NCI-H2107 treated with DMSO at 0.1 percent for 48 hours (cell line): Measurements from ENCODE around the gene RPS10.
"Not testable (repeated sequence)": the region's sequence is repeated elsewhere in the genome, so short reads cannot be mapped to it uniquely, and the experiment has no call there.

ENCODE experiments used
- DNase-seq: peaks from one replicate; lab custom pipeline; 2025; ENCODE audit not compliant: unreplicated experiment; lab: John Stamatoyannopoulos, UW

The RPS10 gene

GRCh38 chr6:34451192-34451591 lies 25.3 kb upstream of the RPS10 start:
- DNase-seq = no peak

DNA sequence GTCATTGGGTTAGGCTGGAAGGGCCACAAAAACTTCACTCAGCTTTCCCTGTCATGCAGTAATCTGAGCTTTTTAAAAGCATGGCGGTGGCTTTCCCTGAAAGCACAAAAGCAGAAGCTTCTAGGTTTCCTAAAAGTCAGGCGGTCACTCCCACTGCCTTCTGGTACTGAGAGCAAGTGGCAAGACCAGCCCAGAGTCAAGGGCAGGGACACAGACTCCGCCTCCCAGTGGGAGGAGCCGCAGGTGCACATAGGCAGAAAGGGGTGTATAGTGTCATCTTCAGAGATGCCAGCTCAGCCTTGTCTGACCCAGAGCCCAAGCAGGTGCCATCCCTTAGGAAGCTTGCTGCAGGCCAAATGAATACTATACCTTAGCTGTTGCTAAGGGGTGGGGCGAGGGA lies 22.0 kb upstream of the RPS10 start:
- DNase-seq = no peak

DNA sequence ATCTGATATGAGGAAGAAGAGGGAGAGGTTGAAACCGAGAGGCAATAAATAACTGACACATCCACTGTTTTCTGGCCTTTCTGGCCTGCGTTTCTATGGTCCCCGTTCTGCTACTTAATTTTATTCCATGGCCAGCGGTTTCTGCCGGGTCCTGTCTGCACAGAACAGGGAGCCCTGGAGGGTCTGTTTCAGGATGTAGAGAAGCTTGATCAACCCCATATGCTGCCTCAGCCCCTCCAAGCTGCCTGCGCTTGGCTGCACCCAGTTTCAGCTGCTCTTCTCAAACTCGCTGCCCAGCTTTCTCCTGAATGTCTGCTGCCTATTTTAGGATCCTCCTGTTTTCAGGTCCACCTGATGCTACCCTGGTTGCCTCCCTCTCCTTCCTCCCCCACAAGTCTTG lies 21.5 kb upstream of the RPS10 start:
- no peak for DNase-seq

DNA sequence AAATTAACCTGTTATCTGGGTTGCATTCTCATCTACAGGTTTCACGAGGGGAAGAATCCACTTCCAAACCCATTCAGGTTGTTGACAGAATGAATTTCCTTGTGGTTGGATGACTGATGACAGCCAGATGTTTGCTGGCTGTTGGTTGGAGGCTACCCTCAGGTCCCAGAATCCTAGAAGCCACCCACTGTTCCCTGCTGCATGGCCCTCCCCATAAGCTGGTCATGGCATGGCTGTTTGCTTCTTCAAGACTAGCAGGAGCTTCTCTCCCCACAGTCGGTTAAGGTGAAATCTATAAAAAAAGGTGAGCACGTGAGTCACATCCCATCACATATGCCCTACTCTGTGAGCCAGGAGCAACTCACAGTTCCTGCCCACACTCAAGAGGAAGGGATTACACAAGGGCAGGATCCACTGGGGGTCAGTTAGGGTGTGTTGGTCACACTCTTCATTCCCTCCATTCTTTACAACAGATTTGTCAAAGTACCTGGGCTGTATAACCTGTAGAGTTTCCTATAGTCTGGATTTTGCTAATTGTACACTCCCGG lies 19.5 kb upstream of the RPS10 start:
- no peak for DNase-seq

GRCh38 chr6:34441526-34441925 lies 15.7 kb upstream of the RPS10 start:
- DNase-seq = no peak

- DNase-seq = no peak
Observed at GRCh38 chr6:34439442-34439841, 13.6 kb upstream of the RPS10 start.

DNA sequence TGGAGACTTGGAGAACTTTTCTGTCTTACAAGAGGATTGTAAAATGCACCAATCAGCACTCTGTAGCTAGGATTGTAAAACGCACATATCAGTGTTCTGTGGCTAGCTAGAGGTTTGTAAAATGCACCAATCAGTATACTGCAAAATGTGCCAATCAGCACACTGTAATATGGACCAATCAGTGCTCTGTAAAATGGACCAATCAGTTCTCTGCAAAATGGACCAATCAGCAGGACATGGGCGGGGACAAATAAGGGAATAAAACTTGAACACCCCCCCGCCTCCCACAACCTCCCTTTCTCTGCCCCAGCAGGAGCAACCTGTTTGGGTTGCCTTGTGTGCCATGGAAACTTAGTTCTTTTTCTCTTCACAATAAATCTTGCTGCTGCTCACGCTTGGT lies 12.8 kb upstream of the RPS10 start:
- no peak for DNase-seq

GRCh38 chr6:34437644-34437970 lies 11.7 kb upstream of the RPS10 start:
- DNase-seq = no peak

- no peak for DNase-seq
Observed at GRCh38 chr6:34436803-34437643, 11.2 kb upstream of the RPS10 start.

DNA sequence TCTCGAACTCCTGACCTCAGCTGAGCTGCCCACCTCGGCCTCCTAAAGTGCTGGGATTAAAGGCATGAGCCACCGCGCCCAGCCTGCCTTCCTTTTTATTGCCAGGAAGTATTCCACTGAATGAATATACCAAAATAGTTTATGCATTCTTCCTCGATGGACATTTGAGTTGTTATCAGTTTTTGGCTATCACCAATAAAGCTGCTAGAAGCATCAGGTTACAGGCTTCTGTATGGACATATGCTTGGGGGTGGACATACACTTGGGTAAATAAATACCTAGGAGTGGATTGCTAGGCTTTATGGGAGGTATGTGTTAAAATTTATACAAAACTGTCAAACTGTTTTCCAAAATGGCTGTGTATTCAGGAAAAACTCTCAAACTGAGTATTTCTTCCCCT lies 10.0 kb upstream of the RPS10 start:
- DNase-seq = no peak

DNA sequence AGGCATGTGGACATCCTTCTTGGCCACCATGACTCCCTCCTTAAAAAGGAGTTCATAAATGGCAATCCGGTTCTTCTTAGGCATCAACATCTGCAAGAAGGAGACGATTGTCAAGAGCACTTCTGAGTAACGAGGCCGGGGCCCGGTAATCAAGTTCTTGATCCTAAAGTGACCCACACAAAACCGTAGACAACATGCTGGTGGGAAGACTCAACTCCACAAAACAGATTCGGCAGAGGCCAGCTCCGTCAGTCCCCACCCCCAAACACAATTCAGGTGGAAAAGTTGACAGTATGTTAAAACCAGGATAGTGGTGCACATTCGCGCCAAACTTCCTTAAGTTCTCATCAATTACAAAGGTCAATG lies 754 bp downstream of the RPS10 start:
- no peak for DNase-seq

DNA sequence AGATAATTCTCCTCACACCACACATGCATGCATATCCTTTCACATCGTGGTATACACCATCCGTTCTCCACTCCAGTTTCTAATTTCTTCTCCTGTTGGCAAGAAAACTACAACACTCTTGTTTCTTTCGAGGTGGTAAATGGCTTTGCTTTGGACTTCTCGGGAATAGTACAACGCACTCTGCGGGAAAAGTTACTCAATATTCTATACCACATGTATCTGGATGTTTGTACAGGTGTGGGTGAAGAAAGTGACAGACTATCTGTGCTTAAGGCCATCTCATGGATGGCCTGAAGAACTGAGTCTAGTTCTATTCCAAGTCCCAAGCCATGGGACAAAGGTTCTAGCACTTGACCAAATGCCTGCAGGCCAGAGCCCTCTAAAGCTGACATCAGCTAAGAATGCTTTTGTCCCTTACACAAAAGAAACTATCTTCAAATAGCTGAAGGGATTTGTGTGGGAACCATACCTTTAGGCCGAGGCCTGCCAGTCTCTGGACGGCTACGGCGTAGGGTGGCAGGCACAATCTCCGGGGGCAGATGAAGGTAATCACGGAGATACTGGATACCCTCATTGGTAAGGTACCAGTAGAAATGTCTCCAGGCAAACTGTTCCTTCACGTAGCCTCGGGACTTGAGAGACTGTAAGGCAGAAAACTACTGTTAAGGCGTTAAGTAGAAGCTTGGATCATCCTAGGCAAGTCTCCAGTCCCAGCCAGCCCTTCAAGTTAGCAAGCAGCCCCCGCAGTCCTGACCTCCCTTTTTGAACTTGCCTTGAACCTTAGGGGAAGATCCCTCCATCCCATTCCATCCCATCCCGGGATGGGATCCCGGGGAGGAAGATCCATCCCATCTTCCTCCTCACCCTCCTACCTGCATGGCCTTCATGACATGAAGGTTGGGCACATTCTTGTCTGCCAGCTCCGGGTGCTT lies 1.4 kb downstream of the RPS10 start:
- DNase-seq = no peak

GRCh38 chr6:34423254-34423653 lies 2.6 kb downstream of the RPS10 start:
- no peak for DNase-seq

GRCh38 chr6:34418367-34418766 lies 7.5 kb downstream of the RPS10 start:
- no peak for DNase-seq

- no peak for DNase-seq
Observed at GRCh38 chr6:34416877-34417371, 8.9 kb downstream of the RPS10 start.

GRCh38 chr6:34414999-34415858 lies 10.6 kb downstream of the RPS10 start:
- DNase-seq = peak; percentile 2

DNA sequence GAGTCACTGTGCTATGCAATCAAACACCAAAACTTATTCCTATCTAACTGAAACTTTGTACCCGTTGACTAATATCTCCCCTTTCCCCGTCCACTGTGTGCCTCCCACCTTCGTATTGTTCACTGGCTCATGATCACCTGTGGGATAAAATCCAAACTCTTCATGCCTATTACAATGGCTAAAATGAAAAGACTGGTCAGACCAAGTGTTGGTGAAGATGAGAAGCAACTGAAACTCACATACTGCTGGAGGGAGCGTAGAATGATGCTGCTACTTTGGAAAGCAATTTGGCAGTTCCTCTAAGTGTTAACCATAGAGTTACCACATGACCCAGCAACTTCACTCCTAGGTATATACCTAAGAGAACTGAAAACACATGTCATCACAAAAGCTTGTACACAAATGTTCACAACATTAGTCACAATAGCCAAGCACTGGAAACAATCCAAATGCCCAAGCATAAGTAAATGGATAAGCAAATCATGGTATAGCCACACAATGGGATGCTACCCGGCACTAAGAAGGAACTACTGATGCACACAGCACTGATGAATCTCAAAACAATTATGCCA lies 13.1 kb downstream of the RPS10 start:
- no peak for DNase-seq

DNA sequence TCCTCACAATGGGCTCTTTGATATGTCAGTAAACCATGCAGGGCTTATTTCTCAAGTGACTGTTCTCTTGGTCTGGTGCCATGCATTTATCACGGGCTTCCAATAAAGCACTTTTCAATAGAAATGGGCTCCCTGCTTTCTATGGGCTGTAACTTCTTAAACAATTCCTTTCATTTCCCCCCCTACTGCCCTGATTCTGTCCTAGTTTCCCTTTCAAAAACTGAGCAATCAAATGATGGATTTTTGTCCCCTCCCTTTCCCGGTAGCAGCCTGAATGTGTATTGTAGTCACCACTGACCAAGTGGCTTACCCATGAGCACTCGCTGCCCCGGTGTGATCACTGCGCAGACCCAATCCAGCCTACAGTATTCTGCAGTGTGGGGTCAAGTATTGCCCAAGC lies 13.9 kb downstream of the RPS10 start:
- no peak for DNase-seq

DNA sequence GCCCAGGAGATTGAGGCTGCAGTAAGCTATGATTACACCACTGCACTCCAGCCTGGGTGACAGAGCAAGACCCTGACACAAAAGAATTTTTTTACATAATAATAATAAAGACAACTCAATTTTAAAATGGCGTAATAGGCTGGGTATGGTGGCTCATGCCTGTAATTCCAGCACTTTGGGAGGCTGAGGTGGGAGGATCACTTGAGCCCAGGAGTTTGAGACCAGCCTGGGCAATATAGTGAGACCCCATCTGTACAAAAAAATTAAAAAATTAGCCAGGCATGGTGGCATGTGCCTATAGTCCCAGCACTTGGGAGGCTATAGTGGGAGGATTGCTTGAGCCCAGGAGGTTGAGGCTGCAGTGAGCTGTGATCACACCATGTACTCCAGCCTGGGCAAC lies 18.0 kb downstream of the RPS10 start:
- not testable (repeated sequence) for DNase-seq

DNA sequence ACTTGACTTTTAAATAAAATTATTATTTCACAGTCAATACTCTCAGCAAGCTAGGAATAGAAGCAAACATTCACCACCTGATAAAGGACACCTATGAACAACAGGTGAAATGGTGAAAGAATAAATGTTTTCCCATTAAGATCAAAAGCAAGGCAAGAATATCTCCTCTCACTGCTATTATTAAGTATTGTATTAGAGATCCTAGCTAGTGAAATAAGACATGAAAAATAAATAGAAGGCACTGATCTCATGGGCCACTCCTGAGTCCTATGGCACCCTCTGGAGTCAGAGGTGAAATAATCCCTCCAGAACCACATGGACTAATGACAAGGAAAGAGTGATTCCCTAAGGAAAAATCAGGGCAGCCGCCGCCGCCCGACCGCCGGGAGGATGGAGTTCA lies 29.4 kb downstream of the RPS10 start:
- DNase-seq = no peak

DNA sequence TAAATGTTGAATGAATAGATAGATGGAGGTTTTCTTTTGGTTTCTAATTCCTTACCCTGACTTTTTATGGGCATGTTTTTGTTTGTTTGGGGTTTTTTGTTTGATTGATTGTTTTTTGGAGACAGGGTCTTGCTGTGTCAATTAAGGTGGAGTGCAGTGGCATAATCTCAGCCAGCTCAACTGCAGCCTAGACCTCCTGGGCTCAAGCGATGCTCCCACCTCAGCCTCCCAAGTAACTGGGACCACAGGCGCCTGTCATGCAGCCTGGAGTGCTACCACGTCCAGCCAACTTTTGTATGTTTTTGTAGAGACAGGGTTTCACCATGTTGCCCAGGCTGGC lies 31.9 kb downstream of the RPS10 start:
- no peak for DNase-seq
